ENCODE results near the gene TMEM184B.
A peak's percentile ranks its signal among the peaks of the same experiment; 100 is the strongest.

TMEM184B gene

GRCh38 chr22:38223289-38223960 is 49.4 kb downstream of the TMEM184B start:
- no peak for DNase-seq (ENCODE audit: low spot score)

- no peak for DNase-seq (ENCODE audit: low spot score)
Observed at GRCh38 chr22:38222797-38223119, 50.1 kb downstream of the TMEM184B start.

- no peak for DNase-seq (ENCODE audit: low spot score)
Observed at GRCh38 chr22:38221908-38222796, 50.7 kb downstream of the TMEM184B start.

GRCh38 chr22:38221407-38221806 is 51.4 kb downstream of the TMEM184B start:
- DNase-seq (ENCODE audit: low spot score): no peak

GRCh38 chr22:38220653-38221386 is 52.0 kb downstream of the TMEM184B start:
- no peak for DNase-seq (ENCODE audit: low spot score)

GRCh38 chr22:38220163-38220562 is 52.6 kb downstream of the TMEM184B start:
- DNase-seq (ENCODE audit: low spot score): no peak

GRCh38 chr22:38219632-38220031 is 53.2 kb downstream of the TMEM184B start:
- no peak for DNase-seq (ENCODE audit: low spot score)

- DNase-seq (ENCODE audit: low spot score): no peak
Observed at GRCh38 chr22:38218661-38219622, 53.9 kb downstream of the TMEM184B start.

GRCh38 chr22:38215156-38216038 is 57.4 kb downstream of the TMEM184B start:
- DNase-seq (ENCODE audit: low spot score): no peak

- DNase-seq (ENCODE audit: low spot score): peak; percentile 85
Observed at GRCh38 chr22:38214302-38215056, 58.3 kb downstream of the TMEM184B start.

GRCh38 chr22:38213990-38214301 is 58.9 kb downstream of the TMEM184B start:
- no peak for DNase-seq (ENCODE audit: low spot score)

- DNase-seq (ENCODE audit: low spot score): no peak
Observed at GRCh38 chr22:38213319-38213989, 59.4 kb downstream of the TMEM184B start.

GRCh38 chr22:38212442-38212841 is 60.4 kb downstream of the TMEM184B start:
- DNase-seq (ENCODE audit: low spot score): no peak

GRCh38 chr22:38211556-38211955 is 61.3 kb downstream of the TMEM184B start:
- no peak for DNase-seq (ENCODE audit: low spot score)

GRCh38 chr22:38208551-38208968 is 64.2 kb downstream of the TMEM184B start:
- DNase-seq (ENCODE audit: low spot score): no peak

GRCh38 chr22:38207898-38208432 is 64.8 kb downstream of the TMEM184B start:
- DNase-seq (ENCODE audit: low spot score): no peak

GRCh38 chr22:38205261-38206128 is 67.3 kb downstream of the TMEM184B start:
- DNase-seq (ENCODE audit: low spot score): no peak

- no peak for DNase-seq (ENCODE audit: low spot score)
Observed at GRCh38 chr22:38204784-38205183, 68.0 kb downstream of the TMEM184B start.

Data from germinal center (tissue), 1 donor.